GM18511 (cell line): ENCODE data around the gene IMMP2L.
"Not testable (repeated sequence)": the region's sequence is repeated elsewhere in the genome, so short reads cannot be mapped to it uniquely, and the experiment has no call there.

ENCODE experiments used
- ATAC-seq: cut with Tn5 transposase; IDR thresholded peaks from one replicate; pipeline ENCODE4 v1.9.1; 2021; ENCODE audit warnings: mild to moderate bottlenecking, moderate library complexity; ENCODE audit not compliant: unreplicated experiment

Gene IMMP2L

GRCh38 chr7:110718503-110719205, 843.6 kb downstream of the IMMP2L start:
- no peak for ATAC-seq

- no peak for ATAC-seq
These were observed 858.1 kb downstream of the IMMP2L start for GRCh38 chr7:110704225-110704624.

- ATAC-seq: no peak
These were observed 863.7 kb downstream of the IMMP2L start for GRCh38 chr7:110698576-110698975.

- ATAC-seq: no peak
These were observed 868.9 kb downstream of the IMMP2L start for GRCh38 chr7:110693344-110693743.

GRCh38 chr7:110688908-110689307, 873.4 kb downstream of the IMMP2L start:
- ATAC-seq: no peak

- ATAC-seq: no peak
These were observed 876.4 kb downstream of the IMMP2L start for GRCh38 chr7:110685899-110686298.

GRCh38 chr7:110681941-110682340, 880.4 kb downstream of the IMMP2L start:
- ATAC-seq: no peak

GRCh38 chr7:110677405-110677804, 884.9 kb downstream of the IMMP2L start:
- ATAC-seq: no peak

- no peak for ATAC-seq
These were observed 885.5 kb downstream of the IMMP2L start for GRCh38 chr7:110676785-110677184.

GRCh38 chr7:110675383-110676103, 886.7 kb downstream of the IMMP2L start:
- ATAC-seq: peak; percentile 89

GRCh38 chr7:110673148-110673547, 889.1 kb downstream of the IMMP2L start:
- no peak for ATAC-seq

- ATAC-seq: no peak
These were observed 892.9 kb downstream of the IMMP2L start for GRCh38 chr7:110669410-110669809.

GRCh38 chr7:110664803-110665202, 897.5 kb downstream of the IMMP2L start:
- no peak for ATAC-seq

GRCh38 chr7:110660637-110661036, 901.7 kb downstream of the IMMP2L start:
- ATAC-seq: not testable (repeated sequence)

- no peak for ATAC-seq
These were observed 912.0 kb downstream of the IMMP2L start for GRCh38 chr7:110650328-110650727.

- no peak for ATAC-seq
These were observed 915.0 kb downstream of the IMMP2L start for GRCh38 chr7:110647266-110647665.

- no peak for ATAC-seq
These were observed 915.5 kb downstream of the IMMP2L start for GRCh38 chr7:110646804-110647203.

GRCh38 chr7:110645616-110646015, 916.7 kb downstream of the IMMP2L start:
- no peak for ATAC-seq

GRCh38 chr7:110645060-110645459, 917.2 kb downstream of the IMMP2L start:
- ATAC-seq: peak; percentile 85

GRCh38 chr7:110637252-110637651, 925.0 kb downstream of the IMMP2L start:
- ATAC-seq: no peak

- peak; percentile 62 for ATAC-seq
These were observed 929.0 kb downstream of the IMMP2L start for GRCh38 chr7:110633313-110633712.

- no peak for ATAC-seq
These were observed 935.9 kb downstream of the IMMP2L start for GRCh38 chr7:110626414-110626813.
